ENCODE data around the gene PBLD. TPM values are rescaled to one million over a fixed set of nuclear protein-coding genes. Genes with fewer than 3 reads are reported as not detected.

Gene PBLD
- total and polyA plus RNA-seq, 9 of the 15 experiments (the other 6 are each of a cell fraction or from before 2014, with no cell fraction given) = 1.2 to 4.3 (median 2.5) TPM

GRCh38 chr10:68327889-68328786 is 4.6 kb downstream of the PBLD start (continued):
- TF ChIP-seq, protein P1, sequence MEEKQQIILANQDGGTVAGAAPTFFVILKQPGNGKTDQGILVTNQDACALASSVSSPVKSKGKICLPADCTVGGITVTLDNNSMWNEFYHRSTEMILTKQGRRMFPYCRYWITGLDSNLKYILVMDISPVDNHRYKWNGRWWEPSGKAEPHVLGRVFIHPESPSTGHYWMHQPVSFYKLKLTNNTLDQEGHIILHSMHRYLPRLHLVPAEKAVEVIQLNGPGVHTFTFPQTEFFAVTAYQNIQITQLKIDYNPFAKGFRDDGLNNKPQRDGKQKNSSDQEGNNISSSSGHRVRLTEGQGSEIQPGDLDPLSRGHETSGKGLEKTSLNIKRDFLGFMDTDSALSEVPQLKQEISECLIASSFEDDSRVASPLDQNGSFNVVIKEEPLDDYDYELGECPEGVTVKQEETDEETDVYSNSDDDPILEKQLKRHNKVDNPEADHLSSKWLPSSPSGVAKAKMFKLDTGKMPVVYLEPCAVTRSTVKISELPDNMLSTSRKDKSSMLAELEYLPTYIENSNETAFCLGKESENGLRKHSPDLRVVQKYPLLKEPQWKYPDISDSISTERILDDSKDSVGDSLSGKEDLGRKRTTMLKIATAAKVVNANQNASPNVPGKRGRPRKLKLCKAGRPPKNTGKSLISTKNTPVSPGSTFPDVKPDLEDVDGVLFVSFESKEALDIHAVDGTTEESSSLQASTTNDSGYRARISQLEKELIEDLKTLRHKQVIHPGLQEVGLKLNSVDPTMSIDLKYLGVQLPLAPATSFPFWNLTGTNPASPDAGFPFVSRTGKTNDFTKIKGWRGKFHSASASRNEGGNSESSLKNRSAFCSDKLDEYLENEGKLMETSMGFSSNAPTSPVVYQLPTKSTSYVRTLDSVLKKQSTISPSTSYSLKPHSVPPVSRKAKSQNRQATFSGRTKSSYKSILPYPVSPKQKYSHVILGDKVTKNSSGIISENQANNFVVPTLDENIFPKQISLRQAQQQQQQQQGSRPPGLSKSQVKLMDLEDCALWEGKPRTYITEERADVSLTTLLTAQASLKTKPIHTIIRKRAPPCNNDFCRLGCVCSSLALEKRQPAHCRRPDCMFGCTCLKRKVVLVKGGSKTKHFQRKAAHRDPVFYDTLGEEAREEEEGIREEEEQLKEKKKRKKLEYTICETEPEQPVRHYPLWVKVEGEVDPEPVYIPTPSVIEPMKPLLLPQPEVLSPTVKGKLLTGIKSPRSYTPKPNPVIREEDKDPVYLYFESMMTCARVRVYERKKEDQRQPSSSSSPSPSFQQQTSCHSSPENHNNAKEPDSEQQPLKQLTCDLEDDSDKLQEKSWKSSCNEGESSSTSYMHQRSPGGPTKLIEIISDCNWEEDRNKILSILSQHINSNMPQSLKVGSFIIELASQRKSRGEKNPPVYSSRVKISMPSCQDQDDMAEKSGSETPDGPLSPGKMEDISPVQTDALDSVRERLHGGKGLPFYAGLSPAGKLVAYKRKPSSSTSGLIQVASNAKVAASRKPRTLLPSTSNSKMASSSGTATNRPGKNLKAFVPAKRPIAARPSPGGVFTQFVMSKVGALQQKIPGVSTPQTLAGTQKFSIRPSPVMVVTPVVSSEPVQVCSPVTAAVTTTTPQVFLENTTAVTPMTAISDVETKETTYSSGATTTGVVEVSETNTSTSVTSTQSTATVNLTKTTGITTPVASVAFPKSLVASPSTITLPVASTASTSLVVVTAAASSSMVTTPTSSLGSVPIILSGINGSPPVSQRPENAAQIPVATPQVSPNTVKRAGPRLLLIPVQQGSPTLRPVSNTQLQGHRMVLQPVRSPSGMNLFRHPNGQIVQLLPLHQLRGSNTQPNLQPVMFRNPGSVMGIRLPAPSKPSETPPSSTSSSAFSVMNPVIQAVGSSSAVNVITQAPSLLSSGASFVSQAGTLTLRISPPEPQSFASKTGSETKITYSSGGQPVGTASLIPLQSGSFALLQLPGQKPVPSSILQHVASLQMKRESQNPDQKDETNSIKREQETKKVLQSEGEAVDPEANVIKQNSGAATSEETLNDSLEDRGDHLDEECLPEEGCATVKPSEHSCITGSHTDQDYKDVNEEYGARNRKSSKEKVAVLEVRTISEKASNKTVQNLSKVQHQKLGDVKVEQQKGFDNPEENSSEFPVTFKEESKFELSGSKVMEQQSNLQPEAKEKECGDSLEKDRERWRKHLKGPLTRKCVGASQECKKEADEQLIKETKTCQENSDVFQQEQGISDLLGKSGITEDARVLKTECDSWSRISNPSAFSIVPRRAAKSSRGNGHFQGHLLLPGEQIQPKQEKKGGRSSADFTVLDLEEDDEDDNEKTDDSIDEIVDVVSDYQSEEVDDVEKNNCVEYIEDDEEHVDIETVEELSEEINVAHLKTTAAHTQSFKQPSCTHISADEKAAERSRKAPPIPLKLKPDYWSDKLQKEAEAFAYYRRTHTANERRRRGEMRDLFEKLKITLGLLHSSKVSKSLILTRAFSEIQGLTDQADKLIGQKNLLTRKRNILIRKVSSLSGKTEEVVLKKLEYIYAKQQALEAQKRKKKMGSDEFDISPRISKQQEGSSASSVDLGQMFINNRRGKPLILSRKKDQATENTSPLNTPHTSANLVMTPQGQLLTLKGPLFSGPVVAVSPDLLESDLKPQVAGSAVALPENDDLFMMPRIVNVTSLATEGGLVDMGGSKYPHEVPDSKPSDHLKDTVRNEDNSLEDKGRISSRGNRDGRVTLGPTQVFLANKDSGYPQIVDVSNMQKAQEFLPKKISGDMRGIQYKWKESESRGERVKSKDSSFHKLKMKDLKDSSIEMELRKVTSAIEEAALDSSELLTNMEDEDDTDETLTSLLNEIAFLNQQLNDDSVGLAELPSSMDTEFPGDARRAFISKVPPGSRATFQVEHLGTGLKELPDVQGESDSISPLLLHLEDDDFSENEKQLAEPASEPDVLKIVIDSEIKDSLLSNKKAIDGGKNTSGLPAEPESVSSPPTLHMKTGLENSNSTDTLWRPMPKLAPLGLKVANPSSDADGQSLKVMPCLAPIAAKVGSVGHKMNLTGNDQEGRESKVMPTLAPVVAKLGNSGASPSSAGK (IDR thresholded peaks at IDR 0.05) = peak; percentile 41; the same call in 1 of the 2 replicates
- TF ChIP-seq ZNF785 (CRISPR knock-in tag; IDR thresholded peaks at IDR 0.05) (no peak), SAFB2 (IDR thresholded peaks at IDR 0.05; ENCODE audit: borderline replicate concordance, low read depth, low read length, severe bottlenecking) (no peak), CEBPB (tag; IDR thresholded peaks at IDR 0.05) (peak; percentile 78), HMGN3 (IDR thresholded peaks at IDR 0.05; ENCODE audit: borderline replicate concordance, extremely low read depth, insufficient read length, low read depth, low read length) (no peak), CTCF (IDR thresholded peaks at IDR 0.05 in 2 of 3, conservative IDR thresholded peaks at IDR 0.05 in 1 of 3; ENCODE audit: insufficient read depth in 2 of 3, low read depth in 1 of 3, low read length in 3 of 3) (0 out of 6 replicates have a peak, but pooled peaks of 1 of the 3 experiments have one; percentile 3), GTF2E2 (tag; IDR thresholded peaks at IDR 0.05) (no peak), CXXC5 (CRISPR knock-in tag; IDR thresholded peaks at IDR 0.05) (no peak), RNF2 (IDR thresholded peaks at IDR 0.05) (no peak), MIER1 (IDR thresholded peaks at IDR 0.05; ENCODE audit: low read depth) (no peak), TEAD2 (tag; IDR thresholded peaks at IDR 0.05) (0 out of 2 replicates have a peak, but pooled peaks have one; percentile 9), HNRNPL (IDR thresholded peaks at IDR 0.05; ENCODE audit: low read depth, low read length) (no peak)
- TF ChIP-seq, protein P2, sequence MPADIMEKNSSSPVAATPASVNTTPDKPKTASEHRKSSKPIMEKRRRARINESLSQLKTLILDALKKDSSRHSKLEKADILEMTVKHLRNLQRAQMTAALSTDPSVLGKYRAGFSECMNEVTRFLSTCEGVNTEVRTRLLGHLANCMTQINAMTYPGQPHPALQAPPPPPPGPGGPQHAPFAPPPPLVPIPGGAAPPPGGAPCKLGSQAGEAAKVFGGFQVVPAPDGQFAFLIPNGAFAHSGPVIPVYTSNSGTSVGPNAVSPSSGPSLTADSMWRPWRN (IDR thresholded peaks at IDR 0.05; ENCODE audit: low read depth) = no peak; the same call in 1 of the 2 replicates
